GM12873 (cell line): ENCODE results near the gene NAA50.

Experiments used
- CTCF ChIP-seq: IDR thresholded peaks from 2 replicates; pipeline ENCODE4 v1.5.1; 2012; ENCODE audit warnings: low read depth, mild to moderate bottlenecking, moderate library complexity, low read length, control low read depth; ENCODE audit not compliant: insufficient read depth; ENCODE audit errors: missing control alignments

The NAA50 gene

GRCh38 chr3:113745756-113746547 lies at the start of gene NAA50:
Gene NAA50, minus strand, starts transcription at chr3:113746249. Its CDS starts 300 bp downstream, at chr3:113745949.
- peak; percentile 50 for TF ChIP-seq CTCF

- no peak for TF ChIP-seq CTCF
Measured at GRCh38 chr3:113795693-113796092, 49.6 kb upstream of the NAA50 start.

- TF ChIP-seq CTCF: no peak
Measured at GRCh38 chr3:113794526-113794925, 48.5 kb upstream of the NAA50 start.

GRCh38 chr3:113791381-113791780 lies 45.3 kb upstream of the NAA50 start:
- no peak for TF ChIP-seq CTCF

- TF ChIP-seq CTCF: no peak
Measured at GRCh38 chr3:113783980-113784379, 37.9 kb upstream of the NAA50 start.

- TF ChIP-seq CTCF: no peak
Measured at GRCh38 chr3:113783463-113783862, 37.4 kb upstream of the NAA50 start.

GRCh38 chr3:113776564-113776963 lies 30.5 kb upstream of the NAA50 start:
- TF ChIP-seq CTCF: no peak
